Activated T-helper 2 cell treated with anti-CD3 and anti-CD28 coated beads, Interferon-gamma antibody, Interleukin-2, Interleukin-4, amounts not matched to agents 10 μg/mL and 5 μg/mL and 100 μg/mL, durations not matched to agents 14 hours and 24 hours and 36 hours (primary cell): ENCODE measurements around the gene DUOX2. TPM values are rescaled to one million over a fixed set of nuclear protein-coding genes. Genes with fewer than 3 reads are reported as not detected.

ENCODE experiments used
- DNase-seq: peaks from one replicate; pipeline ENCODE4 v3.0.0; 2021; ENCODE audit warnings: low spot score
- H3K27ac Mint-ChIP-seq: one replicate; pipeline ENCODE4 v1.8.0; 2021; ENCODE audit warnings: mixed read lengths
- H3K27me3 Mint-ChIP-seq: one replicate; pipeline ENCODE4 v1.8.0; 2021; ENCODE audit warnings: low read depth, mixed read lengths
- H3K36me3 Mint-ChIP-seq: one replicate; pipeline ENCODE4 v1.8.0; 2021; ENCODE audit warnings: low read depth, mixed read lengths
- H3K4me1 Mint-ChIP-seq: one replicate; pipeline ENCODE4 v1.8.0; 2021; ENCODE audit warnings: low read depth, mixed read lengths
- H3K4me3 Mint-ChIP-seq: one replicate; pipeline ENCODE4 v1.8.0; 2021; ENCODE audit warnings: low read depth, mild to moderate bottlenecking, moderate library complexity, mixed read lengths
- H3K9me3 Mint-ChIP-seq: one replicate; pipeline ENCODE4 v1.8.0; 2021; ENCODE audit warnings: mixed read lengths
- intact Hi-C: fragments of 100-400 bp; cut with micrococcal nuclease; formaldehyde crosslinking; loops from one replicate; pipeline ENCODE4 v1.15.1; 2023
- total RNA-seq: library from RNA; stranded (reverse); gene quantifications from 2 replicates; pipeline ENCODE4 v1.2.3, GENCODE V29; 2022

Gene DUOX2
- 0.02 TPM in 1 of 2 replicates, not detected in the other for total RNA-seq

DNA sequence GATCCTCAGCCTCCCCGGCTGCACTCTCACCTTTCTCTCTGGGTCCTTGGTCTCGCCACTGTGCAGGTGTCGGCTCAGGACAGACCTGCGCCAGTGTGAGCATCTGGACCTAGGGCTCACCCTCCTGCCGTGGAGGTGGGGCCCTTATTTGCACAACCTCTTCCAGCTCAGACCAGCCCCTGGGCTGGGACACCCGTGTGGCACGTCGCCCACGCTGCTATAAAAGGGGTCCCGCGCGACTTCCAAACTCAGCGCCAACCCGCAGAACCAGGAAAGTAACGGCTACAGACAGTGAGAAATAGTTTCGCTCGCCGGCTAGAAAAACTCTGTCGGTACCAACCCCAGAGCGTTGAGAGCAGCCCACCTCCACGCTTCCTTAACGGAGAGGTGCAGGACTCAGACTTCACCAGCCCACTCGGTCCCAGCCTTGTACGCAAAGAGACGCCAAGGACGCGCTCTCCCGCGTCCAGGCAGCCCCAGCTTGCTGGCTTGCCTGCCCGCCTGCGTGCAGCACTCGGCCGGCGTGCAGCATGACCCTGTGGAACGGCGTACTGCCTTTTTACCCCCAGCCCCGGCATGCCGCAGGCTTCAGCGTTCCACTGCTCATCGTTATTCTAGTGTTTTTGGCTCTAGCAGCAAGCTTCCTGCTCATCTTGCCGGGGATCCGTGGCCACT, at the start of gene DUOX2, which contains the start of gene DUOXA2:
Gene DUOX2 (minus strand): TSS at position 97 of the 675 bp plus-strand sequence. CDS start 761 bp downstream, outside the sequence.
Gene DUOXA2 (plus strand): TSS at position 251 of the 675 bp plus-strand sequence. CDS start 280 bp downstream, at position 531.
- DNase-seq = no peak
- H3K9me3 Mint-ChIP-seq = no peaks in the 10 kb centered on the region

GRCh38 chr15:45163508-45163856, 49.5 kb upstream of the DUOX2 start:
- no peaks in the 10 kb centered on the region for H3K9me3 Mint-ChIP-seq
- H3K27me3 Mint-ChIP-seq = no peaks in the 10 kb centered on the region
- no peaks in the 10 kb centered on the region for H3K36me3 Mint-ChIP-seq

More for the DNA sequence above, at the start of gene DUOX2, which contains the start of gene DUOXA2:
- Mint-ChIP-seq H3K36me3 (no peaks in the 10 kb centered on the region), H3K27ac (peak within 1 kb of the TSS; percentile 43), H3K27me3 (peaks cover 77% of the 10 kb centered on the region), H3K4me3 (no peak within 1 kb of the TSS), H3K4me1 (peaks cover 14% of the 10 kb centered on the region)
- intact Hi-C loops = no loop called here

GRCh38 chr15:45162771-45163507, 49.0 kb upstream of the DUOX2 start:
- H3K4me3 Mint-ChIP-seq = no peak overlapping the region
- DNase-seq = peak; percentile 42
- no peak overlapping the region for H3K27ac Mint-ChIP-seq
- no peaks in the 10 kb centered on the region for H3K27me3 Mint-ChIP-seq
- H3K9me3 Mint-ChIP-seq = no peaks in the 10 kb centered on the region
- peaks cover 17% of the 10 kb centered on the region for H3K4me1 Mint-ChIP-seq
- intact Hi-C loops = loop anchor here (1.0 kb wide), 1 partner anchor 239 kb away; a partner anchor contains a TSS
- H3K36me3 Mint-ChIP-seq = peaks cover 3% of the 10 kb centered on the region

More at GRCh38 chr15:45163508-45163856, 49.5 kb upstream of the DUOX2 start:
- Mint-ChIP-seq H3K4me3 (no peak overlapping the region), H3K4me1 (peaks cover 14% of the 10 kb centered on the region), H3K27ac (no peak overlapping the region)
- DNase-seq = no peak
- intact Hi-C loops = loop anchor here (1.0 kb wide), 1 partner anchor 239 kb away; a partner anchor contains a TSS

DNA sequence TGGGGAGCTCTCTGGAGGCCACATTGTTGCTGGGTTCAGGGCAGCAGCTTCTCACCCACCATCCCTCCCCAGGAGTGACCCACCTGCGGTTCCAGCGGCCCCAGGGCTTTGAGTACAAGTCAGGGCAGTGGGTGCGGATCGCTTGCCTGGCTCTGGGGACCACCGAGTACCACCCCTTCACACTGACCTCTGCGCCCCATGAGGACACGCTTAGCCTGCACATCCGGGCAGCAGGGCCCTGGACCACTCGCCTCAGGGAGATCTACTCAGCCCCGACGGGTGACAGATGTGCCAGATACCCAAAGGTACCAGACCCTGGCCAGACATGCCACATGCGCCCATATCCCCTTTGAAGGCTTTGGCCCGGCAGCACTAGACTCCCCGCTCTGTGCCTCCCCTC, 47.7 kb upstream of the DUOX2 start:
- Mint-ChIP-seq H3K4me3 (no peak overlapping the region), H3K9me3 (no peaks in the 10 kb centered on the region), H3K27me3 (no peaks in the 10 kb centered on the region), H3K4me1 (peaks cover 26% of the 10 kb centered on the region), H3K27ac (no peak overlapping the region), H3K36me3 (peaks cover 3% of the 10 kb centered on the region)
- intact Hi-C loops = no loop called here
- DNase-seq = no peak

DNA sequence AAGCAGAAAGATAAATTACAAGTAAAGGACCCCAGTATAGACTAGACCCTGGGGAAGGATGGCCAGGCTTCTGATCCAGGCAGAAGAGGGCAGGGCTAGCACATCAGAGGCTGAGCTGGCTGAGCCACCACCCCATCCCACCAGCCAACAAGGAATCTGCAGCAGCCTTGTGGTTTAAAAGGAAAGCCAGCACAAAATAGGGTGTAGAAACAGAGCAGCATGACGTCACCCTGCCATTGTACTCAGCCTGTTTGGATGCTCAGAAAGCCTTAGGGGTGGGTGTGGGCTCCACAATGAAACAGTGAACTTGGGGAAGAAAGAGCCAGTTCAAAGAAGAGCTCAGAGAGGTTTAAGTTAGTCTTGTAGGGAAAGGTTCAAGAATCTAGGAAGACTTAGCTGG, 44.0 kb upstream of the DUOX2 start:
- peaks cover 16% of the 10 kb centered on the region for H3K4me1 Mint-ChIP-seq
- H3K36me3 Mint-ChIP-seq = peaks cover 3% of the 10 kb centered on the region
- DNase-seq = peak; percentile 20
- H3K4me3 Mint-ChIP-seq = no peak overlapping the region
- intact Hi-C loops = no loop called here
- peak overlapping the region; percentile 80 for H3K27ac Mint-ChIP-seq
- no peaks in the 10 kb centered on the region for H3K27me3 Mint-ChIP-seq
- H3K9me3 Mint-ChIP-seq = no peaks in the 10 kb centered on the region

DNA sequence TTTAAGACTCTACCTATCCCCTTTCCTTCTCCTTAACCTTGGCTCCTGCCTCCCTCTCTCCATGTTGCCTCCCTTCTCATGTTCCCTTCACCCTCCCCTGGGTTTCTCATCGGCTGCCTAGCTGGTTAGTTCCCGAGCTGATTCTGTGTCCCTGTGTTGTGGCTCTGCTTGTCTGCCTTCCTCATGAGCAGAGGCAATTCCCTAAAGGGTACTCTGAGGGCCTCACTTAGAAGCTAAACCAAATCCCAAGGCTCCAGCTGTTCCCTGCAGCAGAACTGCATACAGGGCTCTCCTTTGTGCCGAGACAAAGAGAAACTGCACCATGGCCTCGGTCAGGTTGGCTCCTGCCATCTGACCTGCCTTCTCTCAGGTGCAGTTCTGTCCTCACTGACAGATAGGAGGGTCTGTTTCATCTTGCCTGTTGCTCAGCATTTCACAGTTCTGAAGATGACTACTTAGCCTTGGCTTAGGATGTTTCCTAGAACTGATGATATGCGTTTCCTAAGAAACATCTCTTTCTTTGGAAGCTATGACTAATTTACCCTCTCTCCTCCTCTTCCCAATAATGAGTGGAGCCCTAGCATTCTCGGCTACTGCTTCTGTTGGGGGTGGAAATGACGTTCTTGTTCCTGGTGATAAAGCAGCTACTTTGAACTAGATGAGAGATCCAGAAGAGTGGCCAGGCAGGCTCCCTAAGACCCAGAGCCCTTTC, 42.9 kb upstream of the DUOX2 start:
- peak overlapping the region; percentile 67 for H3K27ac Mint-ChIP-seq
- no peak for DNase-seq
- no peaks in the 10 kb centered on the region for H3K9me3 Mint-ChIP-seq
- H3K4me3 Mint-ChIP-seq = no peak overlapping the region
- peaks cover 13% of the 10 kb centered on the region for H3K4me1 Mint-ChIP-seq
- intact Hi-C loops = no loop called here
- H3K27me3 Mint-ChIP-seq = no peaks in the 10 kb centered on the region
- H3K36me3 Mint-ChIP-seq = peaks cover 7% of the 10 kb centered on the region

- intact Hi-C loops = no loop called here
- Mint-ChIP-seq H3K4me3 (no peak overlapping the region), H3K4me1 (peaks cover 13% of the 10 kb centered on the region), H3K36me3 (peaks cover 7% of the 10 kb centered on the region), H3K27ac (no peak overlapping the region), H3K27me3 (no peaks in the 10 kb centered on the region), H3K9me3 (no peaks in the 10 kb centered on the region)
- no peak for DNase-seq
These were observed 41.8 kb upstream of the DUOX2 start for GRCh38 chr15:45155739-45156138.

DNA sequence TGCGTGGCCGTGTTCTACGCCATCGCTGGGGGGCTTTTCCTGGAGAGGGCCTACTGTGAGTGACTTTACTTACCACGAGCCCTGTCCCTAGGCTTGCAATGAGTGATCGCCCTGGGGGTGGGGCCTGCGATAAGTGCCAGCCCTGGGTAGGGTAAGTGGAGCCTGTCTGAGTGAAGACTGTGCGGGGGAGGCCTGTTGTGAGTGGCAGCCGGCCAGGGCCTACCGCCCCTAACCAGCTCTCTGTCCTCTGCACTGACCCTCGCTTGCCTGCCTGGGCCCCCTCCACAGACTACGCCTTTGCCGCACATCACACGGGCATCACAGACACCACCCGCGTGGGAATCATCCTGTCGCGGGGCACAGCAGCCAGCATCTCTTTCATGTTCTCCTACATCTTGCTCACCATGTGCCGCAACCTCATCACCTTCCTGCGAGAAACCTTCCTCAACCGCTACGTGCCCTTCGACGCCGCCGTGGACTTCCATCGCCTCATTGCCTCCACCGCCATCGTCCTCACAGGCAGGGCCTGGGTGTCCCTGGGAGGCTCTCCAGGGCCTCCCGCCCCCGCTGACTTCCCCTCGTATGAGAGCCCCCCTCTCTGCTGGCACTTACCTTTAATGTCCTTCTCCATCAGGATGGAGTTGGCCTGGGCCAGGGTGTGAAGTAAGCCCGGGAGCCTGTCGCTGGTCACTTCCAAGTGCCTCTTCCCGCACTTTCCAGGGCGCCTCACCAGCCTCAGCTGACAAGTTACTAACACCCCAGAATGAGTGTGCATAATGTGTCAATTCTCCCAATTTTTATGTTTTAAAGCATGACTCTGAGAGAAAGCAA, 38.2 kb upstream of the DUOX2 start:
- Mint-ChIP-seq H3K27ac (no peak overlapping the region), H3K27me3 (no peaks in the 10 kb centered on the region), H3K4me3 (no peak overlapping the region), H3K36me3 (peaks cover 4% of the 10 kb centered on the region), H3K4me1 (peaks cover 6% of the 10 kb centered on the region), H3K9me3 (no peaks in the 10 kb centered on the region)
- intact Hi-C loops = no loop called here
- DNase-seq = no peak

DNA sequence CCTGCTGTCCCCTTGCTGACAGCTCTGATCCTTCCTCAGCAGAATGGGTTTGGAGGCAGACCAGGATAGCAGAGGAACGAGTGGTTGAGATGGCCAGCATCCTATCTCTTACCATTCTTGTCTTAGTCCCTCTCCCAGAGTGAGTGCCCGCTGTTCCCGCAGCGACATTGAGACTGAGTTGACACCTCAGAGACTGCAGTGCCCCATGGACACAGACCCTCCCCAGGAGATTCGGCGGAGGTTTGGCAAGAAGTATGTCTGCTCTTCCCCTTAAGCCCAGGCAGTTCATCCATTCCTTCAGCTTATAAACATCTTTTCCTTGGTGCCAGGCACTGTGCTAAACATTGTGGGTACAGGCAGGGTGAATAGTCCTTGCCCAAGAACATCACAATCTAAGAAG, 37.0 kb upstream of the DUOX2 start:
- intact Hi-C loops = no loop called here
- Mint-ChIP-seq H3K9me3 (no peaks in the 10 kb centered on the region), H3K36me3 (peaks cover 4% of the 10 kb centered on the region), H3K4me3 (no peak overlapping the region), H3K27ac (no peak overlapping the region), H3K4me1 (no peaks in the 10 kb centered on the region), H3K27me3 (no peaks in the 10 kb centered on the region)
- DNase-seq = no peak

DNA sequence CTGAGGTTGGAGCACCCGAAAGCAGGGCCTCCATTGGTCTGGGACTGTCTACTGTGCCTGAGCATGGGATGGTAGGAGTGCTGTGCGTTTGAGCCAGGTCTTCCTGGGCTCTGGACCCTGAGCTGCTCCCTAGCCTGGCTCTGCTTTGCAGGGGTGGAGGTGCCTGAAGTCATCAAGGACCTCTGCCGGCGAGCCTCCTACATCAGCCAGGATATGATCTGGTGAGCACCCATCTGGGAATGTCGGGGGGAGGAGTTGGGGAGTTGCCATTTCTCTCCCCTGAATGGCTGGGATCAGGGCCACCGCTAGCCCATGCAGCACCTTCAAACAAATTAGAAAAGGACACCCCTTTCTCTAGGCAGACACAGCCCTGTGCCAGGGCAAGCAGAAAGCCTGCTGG, 36.5 kb upstream of the DUOX2 start:
- H3K27me3 Mint-ChIP-seq = no peaks in the 10 kb centered on the region
- no peaks in the 10 kb centered on the region for H3K9me3 Mint-ChIP-seq
- H3K27ac Mint-ChIP-seq = no peak overlapping the region
- intact Hi-C loops = no loop called here
- H3K36me3 Mint-ChIP-seq = peaks cover 4% of the 10 kb centered on the region
- H3K4me3 Mint-ChIP-seq = no peak overlapping the region
- H3K4me1 Mint-ChIP-seq = no peaks in the 10 kb centered on the region
- no peak for DNase-seq

DNA sequence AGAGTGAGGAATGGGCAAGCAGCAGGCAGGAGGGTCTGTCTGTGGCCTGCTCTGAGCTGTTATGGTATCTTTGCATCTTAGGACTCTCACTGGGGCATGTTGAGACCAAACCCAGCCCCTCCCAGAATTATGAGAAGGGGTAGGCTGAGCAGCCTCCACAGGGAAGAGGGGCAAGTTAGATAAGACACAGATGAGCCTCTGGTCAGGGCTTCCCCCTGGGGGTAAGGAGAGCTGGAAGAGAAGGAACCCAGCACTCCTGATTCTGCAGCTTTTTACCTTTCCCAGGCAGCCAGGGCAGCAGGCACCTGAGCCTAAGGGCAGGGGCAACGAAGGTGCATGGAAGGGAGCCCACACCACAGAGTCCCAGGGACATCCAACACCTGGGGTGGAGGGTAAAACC, 35.1 kb upstream of the DUOX2 start:
- DNase-seq = no peak
- Mint-ChIP-seq H3K4me1 (no peaks in the 10 kb centered on the region), H3K27me3 (no peaks in the 10 kb centered on the region), H3K27ac (no peak overlapping the region), H3K9me3 (no peaks in the 10 kb centered on the region), H3K36me3 (peaks cover 4% of the 10 kb centered on the region), H3K4me3 (no peak overlapping the region)
- intact Hi-C loops = no loop called here
